ENCODE data around the gene PAEP. TPM values are rescaled to one million over a fixed set of nuclear protein-coding genes. Genes with fewer than 3 reads are reported as not detected.
A peak's percentile ranks its signal among the peaks of the same experiment; 100 is the strongest.

The PAEP gene
- total RNA-seq, 1 donor, result not detected

GRCh38 chr9:135550344-135550918 is 11.1 kb upstream of the PAEP start:
- DNase-seq (ENCODE audit: low read depth), result no peak
- no peak overlapping the region for H3K4me3 ChIP-seq (ENCODE audit: low read depth, low read length)
- TF ChIP-seq CTCF (IDR thresholded peaks at IDR 0.05; ENCODE audit: insufficient read depth, low read depth, low read length), result no peak

- no peak for TF ChIP-seq CTCF (IDR thresholded peaks at IDR 0.05; ENCODE audit: insufficient read depth, low read depth, low read length)
- no peak for DNase-seq (ENCODE audit: low read depth)
- H3K4me3 ChIP-seq (ENCODE audit: low read depth, low read length), result no peak overlapping the region
These were observed 10.5 kb upstream of the PAEP start for GRCh38 chr9:135551031-135551430.

GRCh38 chr9:135551456-135551855 is 10.1 kb upstream of the PAEP start:
- no peak for DNase-seq (ENCODE audit: low read depth)
- TF ChIP-seq CTCF (IDR thresholded peaks at IDR 0.05; ENCODE audit: insufficient read depth, low read depth, low read length), result no peak
- no peak overlapping the region for H3K4me3 ChIP-seq (ENCODE audit: low read depth, low read length)

GRCh38 chr9:135552021-135552697 is 9.4 kb upstream of the PAEP start:
- DNase-seq (ENCODE audit: low read depth), result no peak
- TF ChIP-seq CTCF (IDR thresholded peaks at IDR 0.05; ENCODE audit: insufficient read depth, low read depth, low read length), result no peak
- H3K4me3 ChIP-seq (ENCODE audit: low read depth, low read length), result no peak overlapping the region

- no peak overlapping the region for H3K4me3 ChIP-seq (ENCODE audit: low read depth, low read length)
- DNase-seq (ENCODE audit: low read depth), result no peak
- no peak for TF ChIP-seq CTCF (IDR thresholded peaks at IDR 0.05; ENCODE audit: insufficient read depth, low read depth, low read length)
These were observed 8.8 kb upstream of the PAEP start for GRCh38 chr9:135552698-135553171.

GRCh38 chr9:135554718-135555117 is 6.8 kb upstream of the PAEP start:
- no peak overlapping the region for H3K4me3 ChIP-seq (ENCODE audit: low read depth, low read length)
- peak; percentile 68 for DNase-seq (ENCODE audit: low read depth)
- no peak for TF ChIP-seq CTCF (IDR thresholded peaks at IDR 0.05; ENCODE audit: insufficient read depth, low read depth, low read length)

All from fibroblast of villous mesenchyme (primary cell).